Breast epithelium (tissue), 4 donors: Measurements from ENCODE around the gene A2ML1. TPM values are rescaled to one million over a fixed set of nuclear protein-coding genes. Genes with fewer than 3 reads are reported as not detected.
"Not testable (repeated sequence)": the region's sequence is repeated elsewhere in the genome, so short reads cannot be mapped to it uniquely, and the experiment has no call there.

Experiments used
- DNase-seq, 2 donors: peaks; one replicate each; pipeline ENCODE4 v3.0.0-alpha.2; 2019; ENCODE audit warnings: low spot score in 2 of 2
- H3K27ac ChIP-seq, 2 donors: fragments of 200-600 bp; sonication (generic) in 1 of 2; one replicate each; pipeline ENCODE4 v1.5.1; 2016 to 2019; ENCODE audit warnings: mild to moderate bottlenecking in 1 of 2
- H3K27me3 ChIP-seq, 2 donors: fragments of 200-600 bp; sonication (generic) in 1 of 2; one replicate each; pipeline versions ENCODE4 v1.5.1 to v1.6.0; 2017 to 2019; ENCODE audit warnings: control low read depth in 1 of 2, mild to moderate bottlenecking in 1 of 2
- H3K36me3 ChIP-seq: fragments of 200-600 bp; one replicate; pipeline ENCODE4 v1.5.1; 2019
- H3K4me1 ChIP-seq, 2 donors: fragments of 200-600 bp; sonication (generic); one replicate each; pipeline ENCODE4 v1.5.1; 2016 to 2019; ENCODE audit warnings: control low read depth in 1 of 2
- H3K4me3 ChIP-seq, 3 donors: fragments of 200-600 bp; sonication (generic); 1 replicate in 2 of 3; 2 replicates in 1 of 3; pipeline ENCODE4 v1.5.1; 2016 to 2019; ENCODE audit warnings: mild to moderate bottlenecking in 3 of 3, moderate library complexity in 2 of 3
- H3K9me3 ChIP-seq, 2 donors: fragments of 200-600 bp; sonication (generic) in 1 of 2; one replicate each; pipeline ENCODE4 v1.5.1; 2016 to 2019; ENCODE audit warnings: control low read depth in 1 of 2
- CTCF ChIP-seq, 3 donors: fragments of 450-650 bp; IDR thresholded peaks; one replicate each; pipeline ENCODE4 v1.5.1; 2016 to 2017; ENCODE audit warnings: antibody characterized with exemption in 3 of 3, mild to moderate bottlenecking in 3 of 3, moderate library complexity in 3 of 3
- POLR2A ChIP-seq: fragments of 450-650 bp; IDR thresholded peaks from one replicate; pipeline ENCODE4 v1.6.1; 2016; ENCODE audit warnings: antibody characterized with exemption, mild to moderate bottlenecking, moderate library complexity
- POLR2AphosphoS5 ChIP-seq, 3 donors: sonication (generic); formaldehyde crosslinking; IDR thresholded peaks; one replicate each; pipeline ENCODE4 v1.6.1; 2017; ENCODE audit warnings: antibody characterized with exemption in 3 of 3
- intact Hi-C: fragments of 100-400 bp; cut with DNase I; formaldehyde crosslinking; loops from one replicate; pipeline ENCODE4 v1.15.1; 2023; ENCODE audit warnings: low total_unique reads
- total RNA-seq, 3 donors: library from RNA; depleted of rRNA; stranded (reverse); fragments of >200 nt; gene quantifications; one replicate each; pipeline ENCODE4 v1.1.0, GENCODE V29; 2016

A2ML1 gene
- total RNA-seq, 3 donors from 2014 or later, result 0.33 to 1.2 TPM; not detected in 1

- H3K9me3 ChIP-seq, result no peaks in the 10 kb centered on the region
- no peaks in the 10 kb centered on the region for H3K27me3 ChIP-seq
- peak overlapping the region; percentile 73 to 78 (median 74) for H3K4me3 ChIP-seq
- peaks cover 6 to 8% of the 10 kb centered on the region in 2 donors for H3K4me1 ChIP-seq
- no peaks in the 10 kb centered on the region for H3K36me3 ChIP-seq
- no peak for TF ChIP-seq POLR2A
- H3K27ac ChIP-seq, result peak overlapping the region; percentile 89 to 95
- DNase-seq, result peak; percentile 40 to 56
- intact Hi-C loops, result no loop called here
Observed at GRCh38 chr12:8914716-8915526, 92.5 kb downstream of the A2ML1 start.

GRCh38 chr12:8916154-8916553, 93.7 kb downstream of the A2ML1 start:
- H3K9me3 ChIP-seq, result no peaks in the 10 kb centered on the region

GRCh38 chr12:8917031-8917430, 94.6 kb downstream of the A2ML1 start:
- H3K27me3 ChIP-seq, result no peaks in the 10 kb centered on the region
- intact Hi-C loops, result no loop called here
- H3K9me3 ChIP-seq, result no peaks in the 10 kb centered on the region
- peaks cover 6 to 8% of the 10 kb centered on the region in 2 donors for H3K4me1 ChIP-seq
- DNase-seq, result no peak
- no peak overlapping the region for H3K4me3 ChIP-seq
- TF ChIP-seq POLR2A (no peak), CTCF (IDR thresholded peaks at IDR 0.05) (no peak), POLR2AphosphoS5 (IDR thresholded peaks at IDR 0.05) (no peak)
- H3K27ac ChIP-seq, result no peak overlapping the region
- H3K36me3 ChIP-seq, result no peaks in the 10 kb centered on the region

More at GRCh38 chr12:8916154-8916553, 93.7 kb downstream of the A2ML1 start:
- Histone ChIP-seq H3K36me3 (no peaks in the 10 kb centered on the region), H3K27ac (no peak overlapping the region), H3K4me3 (no peak overlapping the region), H3K4me1 (peaks cover 6 to 8% of the 10 kb centered on the region in 2 donors), H3K27me3 (no peaks in the 10 kb centered on the region)
- TF ChIP-seq POLR2A (no peak), POLR2AphosphoS5 (IDR thresholded peaks at IDR 0.05) (no peak), CTCF (IDR thresholded peaks at IDR 0.05) (no peak)
- intact Hi-C loops, result no loop called here
- no peak for DNase-seq

- intact Hi-C loops, result no loop called here
- no peak for DNase-seq
- TF ChIP-seq CTCF (IDR thresholded peaks at IDR 0.05), result no peak
- TF ChIP-seq POLR2A, result no peak
- no peak for TF ChIP-seq POLR2AphosphoS5 (IDR thresholded peaks at IDR 0.05)
Observed at GRCh38 chr12:8917751-8918150, 95.3 kb downstream of the A2ML1 start.

GRCh38 chr12:8919643-8920042, 97.2 kb downstream of the A2ML1 start:
- DNase-seq, H3K27me3 ChIP-seq, H3K4me1 ChIP-seq, intact Hi-C loops, H3K4me3 ChIP-seq, H3K9me3 ChIP-seq, H3K27ac ChIP-seq, H3K36me3 ChIP-seq: not testable (repeated sequence)

More at GRCh38 chr12:8917751-8918150, 95.3 kb downstream of the A2ML1 start:
- peaks cover 6 to 8% of the 10 kb centered on the region in 2 donors for H3K4me1 ChIP-seq
- no peaks in the 10 kb centered on the region for H3K9me3 ChIP-seq
- H3K36me3 ChIP-seq, result no peaks in the 10 kb centered on the region
- H3K27ac ChIP-seq, result no peak overlapping the region
- H3K4me3 ChIP-seq, result no peak overlapping the region
- H3K27me3 ChIP-seq, result no peaks in the 10 kb centered on the region

- Histone ChIP-seq H3K27ac (no peak overlapping the region), H3K4me1 (no peaks in the 10 kb centered on the region), H3K27me3 (no peaks in the 10 kb centered on the region), H3K9me3 (no peaks in the 10 kb centered on the region), H3K4me3 (no peak overlapping the region), H3K36me3 (no peaks in the 10 kb centered on the region)
- intact Hi-C loops, result no loop called here
- DNase-seq, result no peak
- TF ChIP-seq POLR2A (no peak), CTCF (IDR thresholded peaks at IDR 0.05) (no peak), POLR2AphosphoS5 (IDR thresholded peaks at IDR 0.05) (no peak)
Observed at GRCh38 chr12:8922544-8922943, 100.1 kb downstream of the A2ML1 start.
